ENCODE results near the gene MESD.

DNA sequence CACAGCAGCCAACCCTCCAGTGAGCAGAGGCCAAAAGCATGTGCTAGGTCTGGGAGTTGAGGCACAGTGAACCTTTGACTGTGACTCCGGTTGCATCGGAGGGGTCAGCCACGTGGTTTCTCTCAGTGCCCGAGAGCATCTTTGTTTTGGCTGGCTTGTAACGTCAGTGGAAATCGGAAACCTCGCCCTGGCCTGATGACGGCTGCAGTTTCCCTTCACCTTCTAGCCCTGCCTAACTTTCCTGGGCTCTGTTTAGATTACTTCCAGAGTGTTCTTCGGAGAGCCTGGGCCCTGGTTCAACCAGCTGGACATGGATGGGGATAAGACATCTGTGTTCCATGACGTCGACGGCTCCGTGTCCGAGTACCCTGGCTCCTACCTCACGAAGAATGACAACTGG lies 56.6 kb downstream of the MESD start:
- no peak for TF ChIP-seq CTCF (IDR thresholded peaks at IDR 0.05)
- no peak for TF ChIP-seq POLR2A (IDR thresholded peaks at IDR 0.05)
